GM19467 (cell line): ENCODE measurements around the gene NAIF1.
"Not testable (repeated sequence)": the region's sequence is repeated elsewhere in the genome, so short reads cannot be mapped to it uniquely, and the experiment has no call there.

Experiments used
- ATAC-seq: cut with Tn5 transposase; IDR thresholded peaks from one replicate; pipeline ENCODE4 v1.9.1; 2021; ENCODE audit warnings: mild to moderate bottlenecking, moderate library complexity; ENCODE audit not compliant: unreplicated experiment

Gene NAIF1

DNA sequence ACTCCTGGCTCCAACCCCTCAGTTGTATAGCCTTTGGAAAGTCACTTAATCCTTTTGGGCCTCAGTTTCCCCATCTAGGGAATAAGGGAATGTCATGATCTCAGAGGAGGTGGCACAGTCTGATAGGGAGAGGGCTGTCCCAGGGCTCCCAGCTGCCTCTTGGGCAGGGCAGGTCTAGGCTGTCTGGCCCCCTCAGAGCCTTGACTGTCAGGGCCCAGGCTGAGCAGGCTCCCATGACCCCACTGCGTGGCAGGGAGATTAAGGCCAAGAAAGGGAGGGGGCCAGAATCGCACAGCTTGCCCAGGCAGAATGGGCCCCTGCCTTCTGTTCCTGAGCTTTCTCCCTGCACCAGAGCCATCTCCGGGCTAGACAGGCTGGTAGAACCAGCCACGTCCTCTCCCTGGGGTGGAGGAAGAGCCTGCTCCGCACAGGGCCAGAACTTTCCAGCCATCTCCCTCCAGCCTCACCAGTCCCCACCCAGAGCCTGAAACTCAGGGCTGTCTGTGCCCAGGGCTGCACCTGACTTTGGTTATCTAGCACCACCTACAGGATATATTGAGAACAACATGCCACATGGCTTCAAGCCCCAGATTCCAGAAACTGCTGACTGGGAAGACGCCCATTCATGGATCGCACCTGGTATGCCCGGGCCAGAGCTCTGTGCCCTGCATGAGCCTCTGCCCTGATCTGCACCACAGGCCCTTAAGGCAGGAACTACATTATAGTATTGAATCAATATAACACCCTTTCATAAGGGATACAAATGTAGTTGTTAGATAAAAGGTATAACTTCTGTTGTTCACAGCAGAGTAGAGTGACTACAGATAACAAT, 32.1 kb downstream of the NAIF1 start:
- ATAC-seq: peak; percentile 43

DNA sequence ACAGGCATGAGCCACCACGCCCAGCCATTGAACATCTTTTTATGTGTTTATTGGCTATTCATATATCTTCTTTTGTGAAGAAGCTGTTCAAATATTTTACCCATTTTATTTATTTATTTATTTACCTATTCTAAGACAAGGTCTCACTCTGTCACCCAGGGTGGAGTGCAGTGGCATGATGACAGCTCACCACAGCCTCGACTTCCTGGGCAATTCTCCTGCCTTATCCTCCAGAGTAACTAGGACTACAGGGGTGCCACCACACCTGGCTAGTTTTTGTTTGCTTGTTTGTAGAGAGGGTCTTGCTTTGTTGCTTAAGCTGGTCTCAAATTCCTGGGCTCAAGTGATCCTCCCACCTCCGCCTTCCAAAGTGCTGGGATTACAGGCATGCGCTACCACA, 33.5 kb downstream of the NAIF1 start:
- no peak for ATAC-seq

DNA sequence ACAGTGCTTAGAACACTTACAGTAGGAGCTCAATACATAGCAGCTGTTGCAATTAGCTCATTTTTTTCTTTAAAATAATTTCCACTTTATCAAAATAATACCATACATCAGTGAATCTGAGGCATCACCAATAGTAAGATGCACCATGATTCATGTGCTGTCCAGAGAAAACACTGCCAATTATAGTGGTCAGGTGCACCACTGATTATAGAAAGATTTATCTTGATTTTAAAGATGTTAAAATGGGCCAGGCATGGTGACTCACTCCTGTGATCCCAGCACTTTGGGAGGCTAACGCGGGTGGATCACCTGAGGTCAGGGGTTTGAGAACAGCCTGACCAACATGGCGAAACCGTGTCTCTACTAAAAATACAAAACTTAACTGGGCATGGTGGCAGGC, 39.4 kb downstream of the NAIF1 start:
- ATAC-seq: no peak

DNA sequence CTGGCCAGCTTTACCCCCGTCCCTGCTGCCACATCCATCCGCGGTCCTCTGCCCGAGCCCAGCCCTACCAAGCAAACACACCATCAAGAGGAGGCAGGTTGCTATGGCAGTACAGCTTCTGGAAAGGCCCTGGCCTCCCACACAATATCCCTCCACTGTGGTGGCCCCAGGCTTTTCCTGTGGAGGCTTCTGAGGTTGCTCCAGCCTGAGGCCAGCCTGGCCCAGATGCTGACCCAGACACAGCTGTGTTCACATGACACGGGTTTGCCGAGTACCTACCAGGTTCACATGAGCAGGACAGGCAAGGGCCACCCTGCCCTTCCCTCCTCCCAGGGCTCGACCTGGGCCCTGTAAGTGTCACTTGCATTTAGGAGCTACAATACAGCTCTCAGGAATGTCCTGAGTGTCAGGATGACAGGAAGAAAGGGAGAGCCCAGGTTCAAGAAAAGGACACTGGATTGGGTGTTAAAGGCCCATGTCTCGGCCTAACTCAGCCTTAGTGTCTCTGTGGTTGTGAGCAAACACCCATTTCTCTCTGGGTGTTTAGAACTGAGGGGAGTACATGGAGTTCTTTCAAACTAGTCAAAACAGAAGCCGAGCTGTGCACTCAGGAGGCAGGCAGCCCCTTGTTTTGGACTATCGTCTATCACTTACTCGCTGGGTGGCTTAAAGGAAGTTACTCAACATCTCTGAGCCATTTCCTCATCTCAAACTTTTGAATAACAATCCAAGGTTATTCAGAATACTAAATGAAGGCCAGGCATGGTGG, 40.2 kb downstream of the NAIF1 start:
- ATAC-seq: peak; percentile 7

DNA sequence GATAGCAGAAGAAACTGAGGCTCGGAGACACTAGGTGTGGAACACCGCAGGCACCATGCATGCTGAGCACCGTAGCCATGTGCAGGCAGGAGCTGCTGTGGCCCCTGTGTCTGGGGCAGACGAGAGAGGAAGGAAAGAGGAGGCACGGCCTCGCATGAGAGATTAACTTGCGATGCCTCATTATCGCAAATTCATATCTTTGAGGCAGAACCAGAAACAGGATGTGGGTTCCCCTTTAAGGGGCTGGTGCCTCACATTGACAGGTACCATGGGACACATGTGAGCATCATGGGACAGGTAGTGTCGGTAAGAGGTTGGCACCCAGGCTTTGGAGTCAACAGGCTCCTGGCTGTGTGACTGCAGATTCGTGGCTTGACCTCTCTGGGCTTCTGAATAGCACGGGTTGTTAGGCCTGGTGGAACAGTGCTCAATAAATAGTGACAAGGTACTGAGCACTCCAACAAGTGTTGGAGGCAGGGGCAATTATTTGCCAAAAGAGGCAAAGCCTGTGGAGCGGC, 40.8 kb downstream of the NAIF1 start:
- ATAC-seq: peak; percentile 46

DNA sequence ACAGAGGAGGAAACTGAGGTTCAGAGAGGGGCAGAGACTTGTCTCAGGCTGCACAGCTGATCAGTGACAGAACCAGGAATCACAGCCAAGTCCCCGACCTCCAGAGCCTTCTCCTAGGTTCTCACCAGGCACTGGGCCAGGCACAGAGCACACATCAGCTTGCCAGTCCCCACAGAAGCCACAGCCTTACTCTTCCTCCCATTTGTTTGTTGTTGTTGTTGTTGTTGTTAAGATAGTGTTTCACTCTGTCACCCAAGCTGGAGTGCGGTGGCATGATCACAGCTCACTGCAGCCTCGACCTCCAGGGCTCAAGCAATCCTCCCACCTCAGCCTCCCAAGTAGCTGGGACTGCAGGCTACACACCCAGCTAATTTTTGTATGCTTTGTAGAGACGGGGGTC, 41.4 kb downstream of the NAIF1 start:
- ATAC-seq: no peak

DNA sequence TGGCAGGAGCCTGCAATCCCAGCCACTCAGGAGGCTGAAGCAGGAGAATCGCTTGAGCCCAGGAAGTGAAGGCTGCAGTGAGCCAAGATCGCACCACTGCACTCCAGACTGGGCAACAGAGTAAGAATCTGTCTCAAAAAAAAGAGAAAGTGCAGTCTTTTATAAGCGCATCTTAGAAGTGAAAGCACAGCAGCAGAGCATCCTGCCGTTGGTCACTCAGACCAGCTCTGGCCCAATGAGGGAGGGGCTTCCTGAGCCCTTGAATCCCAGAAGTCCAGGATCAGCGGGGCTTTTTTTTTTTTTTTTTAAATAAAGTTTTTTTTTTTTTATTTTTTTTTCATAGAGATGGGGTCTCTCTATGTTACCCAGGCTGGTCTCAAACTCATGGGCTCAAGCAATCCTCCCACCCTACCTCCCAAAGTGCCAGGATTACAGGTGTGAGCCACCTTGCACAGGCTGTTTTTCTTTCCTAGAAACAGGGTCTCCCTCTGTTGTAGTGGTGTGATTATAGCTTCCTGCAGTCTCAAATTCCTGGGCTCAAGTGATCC, 42.3 kb downstream of the NAIF1 start:
- ATAC-seq: no peak

DNA sequence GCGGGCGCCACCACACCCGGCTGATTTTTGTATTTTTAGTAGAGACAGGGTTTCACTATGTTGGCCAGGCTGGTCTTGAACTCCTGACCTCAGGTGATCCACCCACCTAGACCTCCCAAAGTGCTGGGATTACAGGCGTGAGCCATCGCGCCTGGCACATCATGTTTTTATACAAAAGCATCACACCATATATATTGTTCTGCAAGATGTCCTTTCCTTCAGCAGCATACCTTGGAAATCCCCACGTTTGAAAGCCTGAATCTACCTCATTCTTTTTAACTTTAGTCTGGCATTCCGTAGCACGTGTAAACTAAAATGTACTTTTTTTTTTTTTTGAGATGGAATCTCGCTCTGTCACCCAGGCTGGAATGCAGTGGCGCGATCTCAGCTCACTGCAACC, 43.4 kb downstream of the NAIF1 start:
- not testable (repeated sequence) for ATAC-seq

DNA sequence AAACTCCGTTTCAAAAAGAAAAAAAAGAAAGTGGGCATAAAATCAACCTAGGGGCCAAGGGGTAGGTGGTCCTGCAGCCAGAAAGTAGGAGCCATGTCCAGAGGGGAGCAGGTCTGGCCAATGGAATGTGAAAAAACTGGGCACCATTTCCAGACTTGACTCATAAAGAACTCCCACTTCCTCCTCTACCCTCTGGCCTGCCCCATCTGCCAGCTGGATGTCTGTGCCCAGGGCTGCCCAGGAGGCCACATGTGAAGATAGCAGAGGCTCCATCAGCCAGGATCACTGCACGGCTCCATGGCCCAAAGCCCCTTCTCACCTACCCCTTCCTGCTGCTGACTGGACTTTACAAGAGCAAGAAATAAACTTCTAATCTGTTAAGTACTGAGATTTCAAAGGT, 44.2 kb downstream of the NAIF1 start:
- ATAC-seq: no peak

DNA sequence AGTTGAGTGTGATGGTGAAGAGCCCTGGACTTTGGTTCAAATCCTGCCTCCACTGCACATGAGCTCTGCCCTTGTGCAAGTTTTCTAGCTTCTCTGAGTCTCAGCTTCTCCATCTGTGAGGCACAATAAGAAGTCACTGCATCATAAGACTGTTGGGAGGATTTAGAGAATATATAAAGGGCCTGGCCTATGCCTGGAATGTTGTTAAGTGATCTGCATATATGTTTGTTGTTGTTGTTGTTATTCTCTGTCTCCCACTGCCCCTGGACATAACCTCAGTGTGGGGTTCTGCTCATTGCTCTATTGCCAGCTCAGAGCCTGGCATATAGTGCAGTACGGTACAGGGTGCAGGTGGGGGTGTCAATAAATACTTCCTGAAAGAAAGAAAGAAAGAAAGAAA, 46.0 kb downstream of the NAIF1 start:
- no peak for ATAC-seq

DNA sequence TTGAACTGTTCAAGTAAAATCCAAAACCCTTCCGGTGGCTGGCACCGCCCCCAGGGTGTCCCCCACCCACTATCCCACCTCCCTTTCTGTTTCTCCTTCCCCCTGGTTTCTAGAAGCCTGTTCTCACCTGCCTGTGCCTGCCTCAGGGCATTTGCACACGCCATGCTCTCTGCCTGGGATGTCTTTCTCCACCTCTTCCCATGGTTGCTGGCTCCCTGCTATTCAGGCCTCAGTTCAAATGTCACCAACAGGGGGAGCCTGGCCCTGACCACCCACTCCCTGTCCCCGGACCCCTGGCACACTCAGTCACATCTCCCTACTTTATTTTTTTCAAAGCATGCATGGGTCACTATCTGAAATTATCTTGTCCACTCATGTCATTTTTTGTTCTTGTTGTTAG, 46.4 kb downstream of the NAIF1 start:
- ATAC-seq: no peak

DNA sequence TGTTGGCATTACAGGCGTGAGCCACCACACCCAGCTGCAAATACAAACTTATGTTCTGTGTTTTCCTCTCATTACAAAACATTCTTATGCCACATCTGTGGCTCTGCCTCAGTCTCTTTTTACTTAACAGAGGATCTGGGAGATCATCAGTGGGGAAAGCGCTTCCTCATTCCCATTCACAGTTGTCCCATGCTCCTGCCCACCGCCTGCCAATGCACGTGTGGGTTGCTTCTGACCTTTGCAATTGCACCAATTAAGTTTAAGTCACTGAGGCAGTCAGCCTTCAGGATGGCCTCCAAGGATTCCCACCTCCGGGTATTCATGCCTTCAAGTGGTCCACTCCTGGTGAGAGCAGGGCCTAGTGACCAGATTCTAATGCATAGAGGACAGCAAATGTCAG, 51.4 kb downstream of the NAIF1 start:
- no peak for ATAC-seq
